ENCODE results near the gene CDH6.
"Not testable (repeated sequence)": the region's sequence is repeated elsewhere in the genome, so short reads cannot be mapped to it uniquely, and the experiment has no call there.

Gene CDH6

DNA sequence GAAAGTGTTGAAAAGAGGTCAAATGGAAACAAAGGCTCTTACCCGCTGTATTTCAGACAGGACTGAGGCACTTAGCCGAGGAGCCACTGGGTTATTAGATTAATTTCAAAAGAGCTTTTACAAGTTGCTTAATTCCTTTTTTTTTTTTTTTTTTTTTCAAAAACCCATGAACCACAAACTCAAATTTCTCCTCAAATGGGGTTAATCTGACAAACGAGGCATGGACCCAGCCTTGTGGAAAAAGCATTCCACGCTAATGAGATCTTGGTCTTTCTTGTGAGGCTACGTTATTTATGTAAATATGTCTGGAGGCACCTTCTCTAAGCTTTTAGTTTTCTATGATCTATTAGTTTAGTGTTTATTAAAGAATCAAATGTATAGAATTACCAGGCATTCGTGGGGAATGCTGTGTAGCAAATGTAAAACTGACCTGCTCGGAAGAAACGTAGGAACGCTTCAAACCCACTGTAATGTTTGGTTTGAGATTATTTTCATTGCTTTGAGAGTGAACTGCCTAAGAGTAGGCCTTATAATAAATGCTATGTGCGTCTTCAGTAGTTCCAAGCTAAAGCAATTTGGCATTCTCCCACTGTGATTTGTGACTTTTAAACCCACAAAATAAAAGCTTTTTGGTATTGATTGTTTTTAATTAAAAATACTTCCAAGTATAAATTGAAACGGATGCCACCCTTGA lies 134.7 kb downstream of the CDH6 start:
- DNase-seq (ENCODE audit: low read depth, low spot score): no peak

DNA sequence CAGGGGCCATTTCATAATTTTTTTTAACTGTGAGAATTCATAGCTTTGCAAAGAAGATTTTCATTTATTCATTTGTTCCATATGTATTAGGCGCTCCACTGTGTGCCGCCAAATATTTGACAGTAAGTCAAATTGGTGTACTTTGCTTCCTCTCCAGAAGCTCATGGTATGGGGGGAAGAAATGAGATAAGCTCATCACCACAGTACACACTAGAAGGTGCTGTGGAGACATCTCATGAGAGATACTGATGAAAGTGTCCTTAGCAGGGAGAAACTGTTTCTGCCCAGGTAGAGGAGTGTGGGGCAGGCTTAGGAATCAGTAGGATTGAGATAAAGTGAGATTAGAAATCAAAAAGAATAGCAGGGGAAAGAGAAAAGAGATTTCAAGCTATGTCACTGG lies 136.2 kb downstream of the CDH6 start:
- DNase-seq (ENCODE audit: low read depth, low spot score): no peak

DNA sequence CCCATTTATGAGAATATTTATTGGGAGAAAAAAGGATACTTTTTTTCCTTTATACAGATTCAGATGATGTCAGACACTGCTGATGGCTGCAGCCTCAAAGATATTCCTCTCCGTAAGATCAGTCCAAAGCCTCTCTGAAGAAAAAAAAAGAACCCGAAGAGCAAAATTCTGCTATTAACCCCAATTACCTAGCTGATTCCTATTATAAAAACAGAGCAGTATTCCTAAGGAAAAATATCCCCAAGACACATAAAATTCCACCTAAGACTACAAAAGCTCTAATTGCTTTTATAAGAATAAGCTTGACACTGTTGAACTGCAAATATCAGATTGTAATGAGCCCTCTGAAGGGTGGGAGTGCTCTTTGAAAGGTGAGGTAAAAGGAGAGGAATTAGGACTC lies 138.7 kb downstream of the CDH6 start:
- no peak for DNase-seq (ENCODE audit: low read depth, low spot score)

DNA sequence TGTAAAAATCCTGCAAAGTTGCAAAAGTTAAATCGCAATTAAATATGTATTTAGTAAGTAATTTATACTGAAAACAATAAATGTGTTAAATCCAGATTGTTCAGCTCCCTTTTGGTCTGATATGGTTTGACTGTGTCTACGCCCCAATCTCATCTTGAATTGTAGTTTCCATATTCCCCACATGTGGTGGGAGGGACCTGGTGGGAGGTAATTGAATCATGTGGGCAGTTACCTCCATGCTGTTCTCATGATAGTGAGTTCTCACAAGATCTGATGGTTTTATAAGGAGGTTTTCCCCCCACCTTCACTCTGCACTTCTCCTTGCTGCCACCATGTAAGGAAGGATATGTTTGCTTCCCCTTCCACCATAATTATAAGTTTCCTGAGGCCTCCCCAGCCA lies 140.0 kb downstream of the CDH6 start:
- no peak for DNase-seq (ENCODE audit: low read depth, low spot score)

DNA sequence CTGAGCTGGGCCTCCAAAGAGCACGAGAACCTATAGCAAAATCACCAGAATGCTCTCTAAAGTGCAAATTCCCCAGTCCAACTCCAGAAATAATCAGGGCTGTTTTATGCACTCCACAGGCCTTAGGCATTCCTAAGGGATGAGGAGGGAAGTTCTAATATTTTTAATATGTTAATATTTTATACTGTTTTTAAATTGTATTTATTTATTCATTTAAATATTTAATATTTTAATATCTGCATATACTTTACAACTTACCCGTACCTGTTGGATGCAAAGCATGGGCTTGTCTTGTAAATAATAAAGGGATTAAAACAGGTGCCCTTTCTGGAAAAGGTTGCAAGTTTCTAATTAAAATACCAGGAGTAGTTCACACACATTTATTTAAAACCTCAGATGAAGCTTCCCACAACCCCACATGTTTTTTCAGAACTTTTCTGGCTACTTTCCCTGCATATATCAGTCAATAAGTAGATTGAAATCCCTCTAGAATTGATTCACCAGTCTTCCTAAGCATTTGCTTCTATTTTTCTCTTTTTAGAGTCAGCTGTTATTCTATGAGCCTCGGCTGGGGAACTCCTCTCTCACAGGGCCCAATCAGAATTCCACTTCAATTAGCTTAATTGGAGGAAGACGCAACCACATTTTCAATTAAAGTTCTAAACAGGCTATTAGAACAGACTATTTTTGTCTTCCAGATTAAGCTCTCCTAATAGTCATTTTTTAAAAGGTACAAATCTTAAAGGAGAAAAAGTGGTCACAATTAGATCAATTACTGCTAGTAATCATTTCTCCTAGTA lies 140.8 kb downstream of the CDH6 start:
- no peak for DNase-seq (ENCODE audit: low read depth, low spot score)

DNA sequence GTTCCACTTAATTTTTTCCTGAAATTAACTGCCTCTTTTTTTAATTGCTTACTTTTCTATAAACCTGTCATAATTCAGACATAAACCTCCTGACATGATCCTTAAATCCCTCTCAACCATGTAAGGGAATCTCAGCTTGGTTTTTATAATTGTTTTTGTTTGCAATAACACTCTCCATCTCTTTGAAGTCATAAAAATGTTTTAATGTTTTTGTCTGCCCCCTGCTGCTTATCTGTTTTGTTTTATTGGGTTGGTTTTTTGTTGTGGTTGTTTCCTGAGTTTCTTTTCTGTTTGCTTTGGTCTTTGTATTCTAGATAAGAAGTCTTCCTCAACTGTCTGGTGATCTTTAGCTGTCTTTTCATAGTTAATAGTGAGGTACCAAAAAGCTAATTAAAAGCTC lies 142.0 kb downstream of the CDH6 start:
- no peak for DNase-seq (ENCODE audit: low read depth, low spot score)

DNA sequence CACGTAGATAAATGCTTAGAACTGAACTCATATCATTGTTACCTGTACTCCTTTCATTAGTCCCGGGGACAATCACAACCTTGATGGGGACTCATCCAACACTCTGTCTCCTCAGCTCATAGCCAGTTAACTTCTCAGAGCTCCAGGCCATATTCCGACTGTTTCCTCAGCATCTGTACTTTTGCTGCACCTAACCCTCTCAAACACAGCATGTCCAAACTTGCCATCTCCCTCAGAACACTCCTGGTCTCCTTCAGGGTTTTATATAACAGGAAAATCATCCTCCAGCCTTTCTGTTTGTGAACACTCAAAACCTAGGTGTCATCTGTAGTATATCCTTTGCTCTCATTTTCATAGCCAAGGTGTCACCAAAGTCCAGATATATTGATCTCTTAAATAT lies 150.5 kb downstream of the CDH6 start:
- DNase-seq (ENCODE audit: low read depth, low spot score): no peak

DNA sequence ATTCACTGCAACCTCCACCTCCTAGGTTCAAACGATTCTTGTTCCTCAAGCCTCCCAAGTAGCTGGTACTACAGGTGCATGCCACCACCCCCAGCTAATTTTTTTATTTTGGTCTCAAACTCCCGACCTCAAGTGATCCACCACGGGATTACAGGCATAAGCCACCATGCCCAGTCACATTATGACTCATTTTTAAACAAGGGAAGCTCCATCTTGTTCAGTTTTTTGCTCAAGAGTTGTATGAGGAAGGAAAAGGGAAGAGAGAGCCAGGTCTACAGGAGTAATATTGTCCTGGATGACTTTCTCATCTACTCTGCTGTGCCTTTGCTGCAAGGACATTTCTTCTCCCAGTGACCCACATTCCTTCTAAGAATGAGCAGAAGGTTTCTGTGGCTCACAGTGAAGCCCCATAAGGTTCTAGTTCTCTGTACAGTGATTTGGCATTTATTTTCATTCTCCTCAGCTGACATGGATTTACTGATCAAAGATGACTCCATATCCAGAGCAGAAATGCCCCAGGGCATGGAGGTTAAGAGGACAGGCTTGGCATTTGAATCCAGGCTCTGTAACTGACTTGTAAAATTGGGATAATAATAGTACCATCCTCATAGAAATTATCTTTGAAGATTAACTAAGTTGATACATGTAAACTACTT lies 153.5 kb downstream of the CDH6 start:
- DNase-seq (ENCODE audit: low read depth, low spot score): no peak

DNA sequence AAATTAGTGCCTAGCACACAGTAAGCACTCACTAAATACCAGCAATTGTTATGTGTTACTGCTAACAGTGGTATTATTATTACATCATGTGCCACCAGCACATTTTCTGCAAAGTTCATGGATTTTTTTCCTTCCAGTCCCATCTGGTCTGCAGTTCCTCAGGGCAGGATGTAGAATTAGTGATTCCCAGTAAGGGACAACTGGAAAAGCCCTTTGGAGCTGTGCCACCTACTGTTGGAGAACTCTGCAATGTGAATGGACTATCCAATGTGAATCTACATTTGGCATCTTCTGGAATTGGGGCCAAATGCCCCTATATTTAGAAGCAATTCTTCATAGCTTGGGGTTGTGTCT lies 154.0 kb downstream of the CDH6 start:
- DNase-seq (ENCODE audit: low read depth, low spot score): no peak

DNA sequence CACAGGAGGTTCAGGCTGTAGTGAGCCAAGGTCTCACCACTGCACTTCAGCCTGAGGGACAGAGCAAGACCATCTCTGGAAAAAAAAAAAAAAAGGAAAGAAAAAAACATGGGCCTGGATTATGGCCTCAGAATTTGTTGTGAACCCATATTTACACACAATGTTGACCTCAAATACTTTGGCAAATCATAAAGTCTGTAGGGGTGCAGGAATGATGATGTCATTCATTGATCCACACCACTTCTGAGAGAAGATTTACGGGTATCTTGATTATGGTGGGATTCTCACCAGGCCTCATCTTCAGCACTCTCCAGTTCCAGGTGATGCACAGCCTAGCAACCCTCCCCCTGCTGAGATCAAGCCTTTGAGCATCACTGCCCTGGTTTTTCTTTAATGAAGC lies 156.9 kb downstream of the CDH6 start:
- no peak for DNase-seq (ENCODE audit: low read depth, low spot score)

DNA sequence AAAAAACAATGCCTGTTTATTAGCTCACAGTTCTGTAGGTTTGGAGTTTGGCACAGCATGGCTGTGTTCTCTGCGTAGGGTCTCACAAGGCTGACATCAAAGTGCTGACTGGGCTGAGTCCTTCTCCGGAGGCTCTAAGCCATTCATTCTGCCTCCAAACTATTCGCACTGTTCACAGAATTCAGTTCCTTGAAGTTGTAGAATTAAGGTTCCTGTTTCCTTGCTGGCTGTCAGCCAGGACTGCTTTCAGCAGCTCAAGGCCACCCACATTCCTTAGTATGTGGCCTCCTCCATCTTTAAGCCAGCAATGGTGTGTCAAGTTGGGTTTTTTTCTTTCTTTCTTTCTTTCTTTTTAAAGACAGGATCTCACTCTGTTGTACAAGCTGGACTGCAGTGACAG lies 161.9 kb downstream of the CDH6 start:
- DNase-seq (ENCODE audit: low read depth, low spot score): no peak

DNA sequence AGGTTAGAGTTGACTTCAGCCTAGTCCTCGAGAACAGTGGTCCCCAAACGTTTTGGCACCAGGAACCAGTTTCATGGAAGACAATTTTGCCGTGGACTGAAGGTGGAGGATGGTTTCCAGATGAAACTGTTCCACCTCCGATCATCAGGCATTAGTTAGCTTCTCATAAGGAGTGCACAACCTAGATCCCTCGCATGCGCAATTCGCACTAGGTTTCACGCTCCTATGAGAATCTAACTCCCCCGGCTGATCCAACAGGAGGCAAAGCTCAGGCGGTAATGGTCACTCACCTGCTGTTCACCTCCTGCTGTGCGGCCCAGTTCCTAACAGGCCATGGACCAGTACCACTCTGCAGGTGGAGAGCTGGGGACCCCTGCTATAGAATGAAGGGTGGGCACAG lies 163.6 kb downstream of the CDH6 start:
- no peak for DNase-seq (ENCODE audit: low read depth, low spot score)

DNA sequence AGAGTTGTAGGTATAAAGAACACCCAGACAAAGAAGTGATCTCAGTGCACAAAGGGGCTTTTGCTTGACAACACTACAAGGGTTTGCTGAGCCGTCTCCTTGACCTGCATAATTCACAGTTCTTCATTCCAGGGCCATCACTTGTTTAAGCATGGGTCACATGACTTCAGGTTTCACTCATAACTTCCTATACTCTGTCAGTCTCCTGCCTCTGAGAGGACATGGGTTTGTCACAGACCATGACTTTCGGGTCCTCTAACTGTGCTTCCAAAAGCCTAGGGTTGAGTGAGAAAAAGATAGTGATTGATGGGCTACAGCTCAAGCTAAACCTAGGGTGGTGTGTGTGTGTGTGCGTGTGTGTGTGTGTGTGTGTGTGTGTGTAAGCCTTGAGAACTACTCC lies 166.4 kb downstream of the CDH6 start:
- DNase-seq (ENCODE audit: low read depth, low spot score): no peak

DNA sequence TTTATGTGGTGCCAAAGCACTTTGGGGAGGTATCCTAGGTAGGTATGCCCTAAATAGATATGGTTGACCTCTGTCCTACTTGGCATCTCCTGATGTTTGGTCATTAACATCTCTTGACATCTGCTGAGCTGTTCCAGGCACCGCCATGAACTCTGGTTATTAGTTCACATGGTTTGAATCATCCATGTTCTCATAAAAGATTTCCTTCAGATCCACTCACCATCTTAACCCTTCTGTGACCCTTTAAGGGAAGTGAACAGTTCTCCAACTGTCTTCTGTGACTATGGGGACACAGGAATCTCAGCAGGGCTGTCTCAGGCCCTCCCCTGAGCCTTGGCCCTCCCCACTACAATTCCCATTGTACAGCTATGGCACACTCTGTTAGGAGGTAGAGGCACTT lies 167.7 kb downstream of the CDH6 start:
- no peak for DNase-seq (ENCODE audit: low read depth, low spot score)

DNA sequence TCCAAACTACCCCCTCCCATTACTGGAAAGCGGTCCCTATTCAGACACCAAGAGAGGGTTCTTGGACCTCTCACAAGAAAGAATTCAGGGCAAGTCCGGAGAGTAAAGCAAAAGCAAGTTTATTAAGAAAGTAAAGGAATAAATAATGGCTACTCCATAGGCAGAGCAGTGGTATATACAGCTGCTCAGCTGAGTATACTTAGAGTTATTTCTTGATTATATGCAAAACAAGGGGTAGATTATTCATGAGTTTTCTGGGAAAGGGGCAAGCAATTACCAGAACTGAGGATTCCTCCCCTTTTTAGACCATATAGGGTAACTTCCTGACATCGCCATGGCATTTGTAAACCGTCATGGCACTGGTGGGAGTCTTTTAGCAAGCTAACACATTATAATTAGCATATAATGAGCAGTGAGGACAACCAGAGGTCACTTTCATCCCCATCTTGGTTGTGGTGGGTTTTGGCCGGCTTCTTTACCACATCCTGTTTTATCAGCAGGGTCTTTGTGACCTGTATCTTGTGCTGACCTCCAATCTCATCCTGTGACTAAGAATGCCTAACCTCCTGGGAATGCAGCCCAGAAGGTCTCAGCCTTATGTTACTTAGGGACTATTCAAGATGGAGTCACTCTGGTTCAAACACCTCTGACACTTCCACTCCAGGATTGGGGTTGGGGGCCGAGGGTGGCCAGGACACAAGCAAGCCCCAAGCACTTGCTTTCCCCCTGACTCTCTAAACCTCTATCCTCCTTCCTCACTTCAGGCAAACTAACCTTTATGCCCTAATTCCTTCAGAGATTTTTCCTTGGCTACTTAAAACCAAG lies 168.4 kb downstream of the CDH6 start:
- not testable (repeated sequence) for DNase-seq (ENCODE audit: low read depth, low spot score)

DNA sequence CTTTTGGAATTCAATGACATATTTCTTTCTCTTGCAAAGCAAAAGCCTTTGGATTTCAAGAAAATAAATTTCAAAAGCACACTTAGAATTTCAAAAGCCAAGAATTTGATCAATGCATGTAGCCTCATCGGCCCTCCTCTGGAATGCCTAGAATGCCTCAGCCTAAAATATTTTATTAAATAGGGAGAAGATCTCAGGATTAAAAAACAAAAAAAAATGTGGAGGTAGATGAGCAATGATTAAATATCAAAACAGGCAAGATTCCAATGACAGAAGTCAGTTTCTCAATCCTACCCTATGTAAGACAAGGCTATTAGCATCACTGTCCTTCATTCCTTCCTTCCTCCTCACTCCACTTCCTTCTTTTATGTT lies 169.0 kb downstream of the CDH6 start:
- DNase-seq (ENCODE audit: low read depth, low spot score): no peak

DNA sequence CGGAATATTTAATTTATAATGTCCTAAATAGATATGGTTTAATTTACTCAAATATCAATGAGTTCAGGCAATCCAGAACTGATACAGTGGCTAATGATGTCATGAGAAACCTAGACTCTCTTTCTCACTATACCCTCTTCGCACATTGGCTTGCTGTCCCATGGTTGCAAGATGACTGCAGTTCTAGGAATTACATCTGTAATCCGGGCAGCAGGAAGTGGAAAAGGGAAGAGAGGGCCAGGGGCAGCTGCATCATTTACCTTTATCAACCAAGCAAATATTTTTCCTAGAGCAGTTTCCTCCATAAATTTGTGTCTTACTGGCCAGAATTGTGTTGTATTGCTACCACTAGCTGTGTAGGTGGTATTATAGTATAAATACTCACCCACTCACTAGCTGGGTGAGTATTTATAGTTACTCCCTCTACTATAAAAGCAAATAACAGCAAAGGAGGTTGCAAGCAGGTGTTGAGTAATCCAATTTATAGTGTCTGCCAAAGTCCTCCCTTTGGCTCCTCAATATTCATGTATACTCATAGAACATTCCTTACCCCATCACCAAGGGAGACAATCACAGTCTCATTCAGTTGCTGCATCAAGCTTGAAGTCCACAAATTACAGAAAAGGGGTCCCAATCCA lies 169.6 kb downstream of the CDH6 start:
- no peak for DNase-seq (ENCODE audit: low read depth, low spot score)

DNA sequence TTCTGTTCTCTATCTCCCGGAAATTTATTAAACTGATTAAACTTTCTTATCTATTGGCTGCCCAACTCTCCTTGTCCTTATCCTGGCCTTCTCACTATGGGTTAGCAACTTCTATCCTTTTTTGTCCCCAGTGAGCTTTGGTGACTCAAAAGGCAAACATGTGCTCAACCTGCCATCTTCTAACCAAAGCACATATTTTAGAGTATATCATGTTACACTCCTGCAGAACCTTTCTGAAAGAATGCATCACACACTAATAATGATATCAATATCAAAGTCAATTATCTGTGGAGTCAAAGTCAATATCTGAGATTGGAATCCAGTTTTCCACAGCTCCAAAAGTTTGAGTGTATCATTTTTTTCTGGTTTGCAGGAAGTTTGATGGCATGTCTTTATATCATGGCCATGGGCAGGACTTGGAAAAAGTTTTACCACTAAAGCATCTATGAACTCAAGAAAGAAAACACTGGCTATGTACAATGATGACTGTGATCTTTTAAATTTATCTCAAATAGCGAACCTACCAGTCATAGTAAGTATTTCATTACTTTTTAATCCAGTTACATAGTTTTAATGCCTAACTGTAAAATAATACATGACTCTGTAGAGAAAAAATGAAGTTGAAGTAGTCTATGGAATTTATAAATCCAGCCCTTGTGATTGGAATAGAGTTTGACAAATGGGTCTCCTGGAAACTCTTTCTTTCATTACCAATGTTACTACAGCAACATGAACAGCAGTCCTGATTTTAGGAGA lies 171.6 kb downstream of the CDH6 start:
- no peak for DNase-seq (ENCODE audit: low read depth, low spot score)

DNA sequence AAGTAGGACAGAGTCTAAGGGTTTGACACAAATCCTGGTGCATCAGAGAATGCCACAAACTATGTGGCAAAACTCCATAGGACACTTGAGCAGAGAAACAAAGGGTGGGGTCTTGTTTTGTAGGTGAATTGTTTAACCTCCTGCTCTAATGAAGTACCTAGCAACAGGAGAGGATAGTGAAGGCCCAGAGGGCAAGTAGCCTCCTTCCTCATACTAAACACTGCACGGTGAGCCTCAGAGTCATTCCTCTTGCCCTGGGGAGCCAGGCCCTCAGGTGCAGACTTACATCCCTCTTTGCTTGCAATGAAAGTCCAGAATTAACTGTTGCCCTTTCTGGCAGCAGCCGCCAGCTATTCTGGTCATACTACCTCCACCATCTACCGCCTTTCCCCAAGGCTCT lies 172.3 kb downstream of the CDH6 start:
- DNase-seq (ENCODE audit: low read depth, low spot score): no peak

DNA sequence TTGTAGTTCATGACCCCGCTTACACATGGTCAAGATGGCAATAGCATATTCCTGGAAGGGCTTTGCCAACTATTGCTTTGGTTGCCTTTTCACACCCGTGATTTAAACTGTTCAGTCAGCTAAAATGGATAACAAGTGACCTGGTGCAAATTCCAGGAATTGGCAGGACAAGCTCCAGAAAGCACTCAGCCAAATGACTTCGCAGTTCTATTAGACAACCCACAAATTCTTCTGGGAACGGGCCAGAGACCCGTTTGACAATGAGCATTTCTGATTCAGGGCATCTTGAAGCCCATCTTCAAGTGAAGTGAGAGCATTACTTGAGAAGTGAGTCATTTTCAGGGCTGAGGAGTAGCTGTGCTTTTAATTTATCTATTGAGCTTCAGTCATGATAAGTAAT lies 173.5 kb downstream of the CDH6 start:
- DNase-seq (ENCODE audit: low read depth, low spot score): no peak

DNA sequence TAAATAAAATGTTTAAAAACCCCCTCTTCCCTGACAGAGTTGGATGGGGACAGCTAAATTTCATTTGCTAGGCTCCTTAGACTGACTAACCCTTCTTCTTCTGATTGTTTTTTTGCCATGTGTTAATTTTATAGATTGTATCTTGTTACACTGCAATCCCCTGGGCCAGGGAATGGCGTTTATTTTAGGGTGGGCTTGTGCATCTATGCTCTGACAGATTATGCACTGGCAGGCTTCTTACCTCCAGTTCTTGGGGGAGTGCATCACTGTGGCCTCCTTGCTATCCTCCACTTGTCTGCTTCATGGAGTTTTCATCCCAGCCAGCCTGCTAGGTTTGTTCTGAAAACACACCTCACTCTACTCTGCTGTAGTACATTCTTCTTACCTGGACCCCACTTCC lies 178.6 kb downstream of the CDH6 start:
- no peak for DNase-seq (ENCODE audit: low read depth, low spot score)
